ENCODE results near the gene PXYLP1.

PXYLP1 gene

GRCh38 chr3:141334627-141335250 is 103.1 kb downstream of the PXYLP1 start:
- no peak overlapping the region for H3K4me3 ChIP-seq
- H3K27ac ChIP-seq: no peak overlapping the region

GRCh38 chr3:141335531-141336061 is 104.0 kb downstream of the PXYLP1 start:
- Histone ChIP-seq H3K27ac (peak overlapping the region in 3 of 21 experiments; percentile 5 to 16 (median 6)), H3K4me3 (no peak overlapping the region)

DNA sequence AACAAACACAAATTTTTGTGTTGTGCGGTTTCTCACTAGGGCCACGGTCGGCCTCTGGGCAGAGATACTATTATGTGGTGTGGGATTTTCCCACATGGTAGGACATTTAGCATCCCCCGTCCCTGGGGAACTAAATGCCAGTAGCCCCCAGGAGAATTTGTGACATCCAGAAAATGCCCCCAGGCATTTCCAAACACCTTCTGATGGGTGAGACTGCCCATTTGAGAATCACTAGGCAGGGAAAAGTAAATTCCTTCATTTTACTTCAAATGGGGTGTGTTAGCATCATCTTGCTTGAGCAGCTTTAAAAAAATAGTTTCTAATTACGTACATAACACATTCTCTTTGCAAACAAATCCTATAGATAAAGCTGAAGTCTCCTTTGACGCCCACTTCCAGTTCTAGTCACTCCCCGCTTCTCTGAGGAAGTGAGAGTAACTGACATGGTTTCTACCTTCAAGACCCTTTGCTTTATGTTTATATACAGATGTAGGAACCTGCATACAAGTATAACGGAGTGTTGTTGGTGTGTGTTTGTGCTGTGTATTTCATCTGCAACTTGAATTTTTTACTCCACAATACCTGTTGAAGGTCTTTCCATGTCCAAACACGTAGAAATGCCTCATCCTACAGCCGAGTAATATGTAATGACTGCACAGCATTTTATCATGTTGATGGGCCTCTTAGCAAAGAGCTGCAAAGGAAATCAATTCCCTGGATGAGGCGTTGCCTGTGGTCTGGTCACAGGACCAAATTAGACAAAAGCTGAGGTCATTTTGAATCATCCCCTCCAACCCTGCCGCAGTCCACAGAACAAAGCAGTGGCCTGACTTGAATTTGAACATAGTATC is 105.3 kb downstream of the PXYLP1 start:
- H3K27ac ChIP-seq: peak overlapping the region in 6 of 21 experiments; percentile 8 to 63 (median 22)
- no peak overlapping the region for H3K4me3 ChIP-seq

DNA sequence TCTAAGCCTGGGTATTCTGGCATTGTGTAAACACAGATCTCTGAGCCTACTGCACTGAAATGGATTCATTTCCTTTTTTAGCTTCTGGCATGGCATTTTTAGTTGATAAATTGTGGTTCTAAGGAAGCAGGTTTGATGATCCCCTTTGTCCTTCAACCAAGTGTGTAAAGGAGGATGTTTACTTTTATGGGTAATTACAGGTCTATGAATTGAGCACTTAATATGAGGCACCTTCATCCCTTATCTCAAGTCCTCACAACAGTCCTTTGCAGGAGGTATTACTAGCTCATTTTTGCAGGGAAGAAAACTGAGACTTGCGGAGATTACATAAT is 105.9 kb downstream of the PXYLP1 start:
- H3K4me3 ChIP-seq: no peak overlapping the region

DNA sequence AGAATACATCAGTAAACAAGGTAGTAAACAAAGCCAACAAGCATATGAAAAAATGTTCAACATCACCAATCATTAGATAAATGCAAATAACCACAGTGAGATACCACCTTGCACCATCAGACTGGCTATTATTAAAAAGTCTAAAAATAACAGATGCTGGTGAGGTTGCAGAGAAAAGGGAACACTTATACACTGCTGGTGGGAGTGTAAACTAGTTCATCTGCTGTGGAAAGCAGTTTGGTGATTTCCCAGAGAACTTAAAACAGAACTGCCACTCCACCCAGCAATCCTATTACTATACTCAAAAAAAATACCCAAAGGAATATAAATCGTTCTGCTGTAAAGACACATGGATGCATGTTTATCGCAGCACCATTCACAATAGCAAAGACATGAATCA is 106.4 kb downstream of the PXYLP1 start:
- Histone ChIP-seq H3K27ac (no peak overlapping the region), H3K4me3 (no peak overlapping the region)

More for the DNA sequence above, 105.9 kb downstream of the PXYLP1 start:
- peak overlapping the region in 4 of 21 experiments; percentile 10 to 63 (median 20) for H3K27ac ChIP-seq

GRCh38 chr3:141338881-141339280 is 107.3 kb downstream of the PXYLP1 start:
- no peak overlapping the region for H3K4me3 ChIP-seq
- H3K27ac ChIP-seq: no peak overlapping the region

GRCh38 chr3:141341536-141341935 is 109.9 kb downstream of the PXYLP1 start:
- Histone ChIP-seq H3K27ac (no peak overlapping the region), H3K4me3 (no peak overlapping the region)

- Histone ChIP-seq H3K27ac (no peak overlapping the region), H3K4me3 (no peak overlapping the region)
Measured at GRCh38 chr3:141342386-141342785, 110.8 kb downstream of the PXYLP1 start.

GRCh38 chr3:141343077-141343476 is 111.5 kb downstream of the PXYLP1 start:
- H3K4me3 ChIP-seq: no peak overlapping the region

GRCh38 chr3:141343865-141344271 is 112.2 kb downstream of the PXYLP1 start:
- H3K27ac ChIP-seq: no peak overlapping the region
- no peak overlapping the region for H3K4me3 ChIP-seq

More at GRCh38 chr3:141343077-141343476, 111.5 kb downstream of the PXYLP1 start:
- H3K27ac ChIP-seq: no peak overlapping the region
